SK-N-MC (cell line): ENCODE results near the gene UBAP1.

Source experiments
- EZH2 ChIP-seq: fragments of 200-600 bp; sonication (generic); IDR thresholded peaks from one replicate; pipeline ENCODE4 v1.6.1; 2017; ENCODE audit warnings: antibody characterized with exemption
- POLR2AphosphoS5 ChIP-seq: IDR thresholded peaks from 2 replicates; pipeline ENCODE4 v1.6.1; 2012; ENCODE audit warnings: mild to moderate bottlenecking, low read depth, low read length, borderline replicate concordance

DNA sequence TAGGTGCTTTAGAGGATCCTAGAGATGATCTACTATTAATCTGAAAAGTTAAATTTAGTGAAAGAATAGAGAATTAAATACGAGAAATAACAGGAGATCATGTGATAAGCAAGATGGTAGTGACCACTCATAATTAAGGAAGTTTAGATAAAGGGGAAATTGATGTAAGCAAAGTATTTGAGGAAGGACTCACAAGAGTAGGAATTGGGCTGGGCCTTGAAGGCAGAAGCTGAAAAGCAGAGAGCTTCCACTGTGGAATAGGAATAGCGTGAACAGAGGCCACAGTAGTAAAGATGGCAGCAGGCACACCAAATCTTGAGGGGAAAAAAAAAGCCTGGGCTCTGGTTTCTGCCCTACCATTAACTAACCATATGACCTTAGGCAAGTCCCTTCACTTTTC is 112.2 kb downstream of the UBAP1 start:
- TF ChIP-seq EZH2: no peak
- no peak for TF ChIP-seq POLR2AphosphoS5
